HG03196 (cell line): ENCODE data around the gene RUNX1.

Experiments
- ATAC-seq: cut with Tn5 transposase; IDR thresholded peaks from one replicate; pipeline ENCODE4 v1.9.1; 2021; ENCODE audit not compliant: unreplicated experiment

RUNX1 gene

DNA sequence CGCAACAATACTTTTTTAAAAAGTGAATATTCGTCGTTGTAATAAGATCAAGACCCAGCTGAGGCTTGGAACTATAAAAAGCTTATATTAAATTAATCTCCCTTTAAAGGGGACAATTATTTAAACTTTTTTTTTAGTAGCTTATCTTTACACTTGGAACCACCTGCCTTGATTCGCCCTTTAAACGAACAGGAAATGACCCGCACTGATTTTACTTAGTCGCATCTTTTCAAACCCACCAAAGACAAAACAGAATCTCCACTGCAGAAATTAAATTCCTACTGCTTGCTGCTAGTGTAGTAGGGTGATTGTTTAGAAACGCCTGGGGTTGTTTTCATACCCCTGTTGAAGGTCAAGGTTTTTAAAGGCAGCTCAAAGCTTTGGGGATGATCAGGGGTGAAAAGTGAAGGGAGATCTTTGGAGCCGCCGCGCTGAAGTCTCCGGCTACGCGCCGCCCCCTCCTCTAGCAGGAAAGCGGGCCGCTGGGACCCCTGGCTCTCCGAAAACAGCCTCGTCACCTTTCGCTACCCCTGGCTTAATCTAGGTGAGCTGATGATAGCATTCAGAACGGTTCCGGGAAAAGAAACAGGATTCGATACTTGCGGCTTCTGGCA lies 163.4 kb downstream of the RUNX1 start:
- ATAC-seq = no peak

DNA sequence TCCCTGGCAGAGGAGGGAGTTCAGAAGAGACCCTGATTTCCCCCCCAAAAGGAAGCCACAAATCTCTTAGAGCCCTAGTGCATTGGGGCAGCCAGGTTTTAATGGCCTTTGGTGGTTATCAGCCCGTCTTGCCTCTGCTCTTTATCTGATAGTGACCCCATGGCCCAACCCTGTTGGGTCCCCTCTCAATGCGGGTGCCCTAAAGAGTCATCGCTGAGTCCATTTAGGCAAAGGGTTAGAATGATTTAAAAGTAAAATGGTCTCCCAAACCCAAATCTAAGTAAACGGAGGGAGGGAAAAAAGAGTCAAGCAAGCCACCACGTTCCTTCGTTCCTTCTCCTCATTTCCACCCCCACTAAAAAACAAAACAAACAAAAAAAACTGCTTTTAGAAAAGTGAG lies 164.0 kb downstream of the RUNX1 start:
- no peak for ATAC-seq

DNA sequence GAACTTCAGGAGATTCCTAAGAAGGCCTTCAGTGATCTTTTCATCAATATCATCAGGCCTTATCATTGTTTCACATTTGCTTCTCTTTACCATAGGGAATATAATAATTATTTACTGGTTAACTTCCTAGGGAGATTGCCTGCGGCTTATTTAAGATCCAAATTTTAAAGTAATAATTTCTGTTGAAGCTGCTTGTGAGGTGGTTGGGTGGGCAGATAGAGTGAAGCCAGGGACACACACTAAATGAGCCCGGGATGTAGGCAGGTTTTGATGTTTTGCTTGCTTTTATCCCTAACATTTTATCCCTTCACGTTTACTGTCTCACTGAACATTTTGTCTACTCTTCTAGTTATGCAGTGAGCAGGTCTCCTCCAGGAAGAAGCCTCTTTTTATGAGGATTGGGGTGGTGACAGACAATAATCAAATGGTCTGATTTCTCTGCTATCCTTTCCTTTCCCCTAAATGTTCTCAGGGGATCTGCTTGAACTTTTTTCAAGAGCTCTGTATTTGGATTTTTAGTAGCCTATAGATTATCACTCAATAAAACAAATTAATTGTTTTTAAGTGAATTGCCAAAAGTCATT lies 164.7 kb downstream of the RUNX1 start:
- no peak for ATAC-seq

DNA sequence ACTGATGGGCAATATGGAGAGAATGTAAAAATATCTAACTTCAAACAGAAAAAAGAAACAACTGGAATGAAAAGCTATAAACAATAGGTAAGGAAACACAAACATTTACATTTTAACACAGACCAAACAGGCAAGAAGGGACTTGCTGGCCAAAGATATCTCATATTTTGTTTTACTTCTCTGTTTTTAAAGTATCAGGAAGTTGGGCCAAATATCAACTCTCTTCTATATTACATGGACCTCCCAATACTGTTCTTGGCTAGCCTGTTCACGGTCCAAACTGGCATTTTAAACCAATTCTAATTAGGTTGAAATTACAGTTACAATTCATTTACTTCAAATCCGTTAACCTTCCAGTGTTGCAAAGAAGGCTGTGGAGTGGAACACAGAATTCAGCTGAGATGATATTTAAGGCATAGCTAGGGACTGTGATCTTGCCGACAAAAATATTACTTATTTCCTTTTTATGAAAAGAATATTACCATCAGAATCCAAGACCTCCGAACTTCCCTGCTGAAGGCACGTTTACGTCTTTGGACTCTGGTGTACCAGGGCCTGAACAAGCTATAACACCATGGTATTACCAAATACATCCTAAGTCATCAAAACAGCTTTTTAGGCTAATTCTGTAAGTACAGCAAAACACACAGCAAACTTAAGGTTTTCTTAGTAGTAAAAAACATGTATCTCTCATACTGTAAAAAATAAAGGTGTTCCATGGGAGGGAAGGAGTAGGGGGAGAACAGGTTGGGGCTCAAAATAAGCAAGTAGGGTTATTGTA lies 165.4 kb downstream of the RUNX1 start:
- ATAC-seq = no peak

DNA sequence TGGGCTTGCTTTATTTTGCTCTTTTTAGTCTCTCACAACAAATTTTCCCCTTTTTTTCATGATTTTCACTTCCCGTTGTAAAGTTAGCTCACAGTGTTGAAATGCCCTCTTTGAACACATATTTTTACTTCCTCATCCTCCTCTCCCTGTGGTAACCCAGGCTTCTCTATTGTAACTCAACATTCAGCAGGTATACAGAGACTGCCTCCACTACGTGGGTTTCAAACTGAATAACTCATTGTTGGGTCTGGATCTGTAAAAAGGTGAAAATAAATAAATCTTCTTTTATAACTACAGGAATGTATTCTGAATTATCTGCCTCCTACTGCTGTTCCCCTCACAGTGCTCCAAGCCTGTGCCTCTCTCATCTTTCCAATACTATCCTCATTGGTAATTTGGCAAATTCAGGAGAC lies 166.4 kb downstream of the RUNX1 start:
- ATAC-seq = no peak

DNA sequence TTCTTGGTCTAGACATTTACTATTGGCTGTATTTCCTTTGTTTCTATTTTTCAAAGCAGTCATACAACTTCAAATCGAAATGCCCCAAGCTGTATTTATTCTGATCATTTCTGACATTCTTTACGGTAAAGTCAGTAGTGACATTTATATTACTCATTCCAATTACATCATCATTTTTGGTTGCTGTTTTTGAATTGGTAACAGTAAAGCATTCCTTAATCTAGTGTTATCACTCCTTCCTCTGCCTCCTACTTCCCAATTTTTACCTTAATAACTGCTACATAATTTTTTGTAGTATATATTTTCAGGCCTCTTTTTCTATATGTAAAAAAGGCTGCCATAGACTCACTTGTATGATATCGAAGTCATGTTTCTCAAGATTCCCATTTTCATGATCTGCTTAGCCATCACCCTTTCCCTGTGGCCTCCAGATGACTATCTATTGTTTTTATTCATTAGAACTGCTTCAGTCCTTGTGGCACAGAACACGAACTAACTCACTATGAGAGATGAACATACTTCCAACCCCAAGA lies 167.2 kb downstream of the RUNX1 start:
- no peak for ATAC-seq

DNA sequence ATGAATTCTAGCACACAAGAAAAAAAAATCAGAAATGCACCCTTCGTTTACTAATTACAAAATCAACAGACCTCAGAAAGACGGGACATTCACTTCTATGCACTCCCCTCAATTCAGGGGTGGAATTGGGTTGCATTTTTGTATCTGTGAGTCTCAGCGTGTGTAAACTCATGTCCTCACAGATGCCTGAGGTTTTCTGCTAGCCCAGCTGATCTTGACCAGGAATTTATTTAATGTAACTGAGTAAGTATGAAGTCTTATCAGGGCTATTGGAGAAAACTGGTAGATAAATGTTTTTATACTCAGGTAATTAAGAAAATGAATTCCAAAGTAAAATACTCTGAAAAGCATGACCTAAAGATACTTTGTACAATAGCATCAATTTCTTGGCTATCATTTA lies 167.7 kb downstream of the RUNX1 start:
- no peak for ATAC-seq

DNA sequence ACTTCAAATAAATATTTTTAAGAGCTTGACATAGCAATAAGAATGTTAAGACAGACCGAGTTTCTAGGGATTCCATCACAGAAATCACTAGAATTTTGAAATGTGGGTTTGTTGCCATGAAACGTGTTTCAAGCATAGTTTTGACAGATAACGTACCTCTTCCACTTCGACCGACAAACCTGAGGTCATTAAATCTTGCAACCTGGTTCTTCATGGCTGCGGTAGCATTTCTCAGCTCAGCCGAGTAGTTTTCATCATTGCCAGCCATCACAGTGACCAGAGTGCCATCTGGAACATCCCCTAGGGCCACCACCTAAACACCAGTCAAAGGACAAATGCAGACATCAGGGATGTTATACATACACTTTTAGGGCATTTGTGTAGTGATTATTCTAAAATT lies 168.7 kb downstream of the RUNX1 start:
- no peak for ATAC-seq

DNA sequence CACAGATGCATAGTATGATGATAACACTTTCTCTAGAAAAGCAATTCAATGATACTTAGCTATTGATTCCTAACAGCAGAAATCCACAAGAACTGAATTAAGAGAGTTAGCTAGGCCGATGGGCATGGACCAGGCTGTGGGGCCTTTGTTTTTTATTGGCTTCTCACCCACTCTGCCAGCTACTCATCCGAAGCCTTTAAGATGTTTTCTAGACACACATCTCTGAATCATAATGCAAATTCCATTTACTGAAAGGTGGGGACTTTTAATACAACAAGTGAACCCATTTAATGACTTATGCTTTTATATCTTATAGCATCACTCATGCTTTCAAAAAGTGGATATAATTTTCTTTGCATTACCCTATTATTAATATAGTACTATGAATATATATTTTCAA lies 170.2 kb downstream of the RUNX1 start:
- ATAC-seq = no peak

DNA sequence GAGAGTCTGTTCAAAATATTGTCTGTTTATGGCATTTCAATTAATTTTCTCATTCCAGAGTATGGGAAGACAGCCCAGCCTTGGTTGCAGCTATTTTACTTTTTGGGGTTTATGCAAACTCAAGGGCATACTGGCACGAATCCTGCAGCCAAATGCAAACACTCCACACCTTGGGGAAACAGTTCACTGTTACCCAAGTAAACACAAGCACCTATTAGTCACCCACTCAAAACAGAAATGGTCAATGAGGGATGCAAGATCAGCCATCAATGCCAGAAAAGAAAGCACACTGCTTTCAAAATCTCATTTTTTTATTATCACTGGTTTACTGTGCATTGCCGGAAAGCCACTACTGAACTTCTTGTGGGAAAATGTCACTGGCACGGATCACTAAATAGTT lies 170.6 kb downstream of the RUNX1 start:
- no peak for ATAC-seq

DNA sequence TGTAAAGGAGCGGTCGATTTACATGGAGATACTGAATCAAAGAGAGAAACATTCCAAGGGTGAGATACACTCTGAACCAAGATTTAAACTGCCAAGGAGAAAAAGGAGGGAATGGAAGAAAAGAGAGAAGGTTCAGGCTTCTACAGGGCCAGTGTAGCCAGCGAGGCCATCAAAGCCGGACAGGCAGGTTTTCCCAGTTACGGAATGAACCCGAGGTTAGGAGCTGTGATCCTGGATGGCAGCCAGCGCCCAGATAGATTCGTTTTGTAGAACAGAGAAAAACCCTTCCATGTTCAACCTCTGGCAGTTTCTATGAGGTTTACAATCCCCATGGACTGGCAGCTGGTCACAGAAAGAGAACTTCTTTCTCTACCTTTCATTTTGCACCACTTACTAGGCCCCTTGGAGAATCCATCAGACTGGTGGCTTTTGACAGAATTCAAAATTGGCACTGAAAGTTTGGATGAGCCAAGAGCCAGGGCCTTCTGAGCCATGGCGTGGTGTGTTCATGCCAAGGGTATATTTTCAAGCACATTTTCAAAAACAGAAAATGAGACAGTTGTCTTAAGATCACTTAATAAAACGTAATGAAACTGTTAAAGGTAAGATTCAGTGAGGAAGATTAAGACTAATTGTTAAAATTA lies 171.5 kb downstream of the RUNX1 start:
- no peak for ATAC-seq

DNA sequence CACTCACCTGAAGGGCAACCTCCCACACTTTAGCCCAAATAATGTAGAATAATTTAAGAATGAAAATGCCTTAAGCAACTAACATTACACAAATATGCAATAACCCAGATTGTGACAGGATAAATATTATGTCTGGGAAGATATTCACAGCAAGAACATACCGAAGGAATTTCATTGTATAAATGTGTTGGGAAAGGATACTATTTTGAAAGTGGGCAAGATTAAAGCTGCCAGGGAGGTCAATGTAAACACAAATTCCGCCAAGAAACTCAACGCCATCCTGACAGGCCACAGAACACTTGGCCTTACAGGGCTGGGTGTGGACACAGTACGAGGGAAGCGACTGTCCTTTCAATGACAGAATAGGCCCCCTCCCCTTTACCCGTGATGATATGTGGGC lies 173.3 kb downstream of the RUNX1 start:
- ATAC-seq = no peak

DNA sequence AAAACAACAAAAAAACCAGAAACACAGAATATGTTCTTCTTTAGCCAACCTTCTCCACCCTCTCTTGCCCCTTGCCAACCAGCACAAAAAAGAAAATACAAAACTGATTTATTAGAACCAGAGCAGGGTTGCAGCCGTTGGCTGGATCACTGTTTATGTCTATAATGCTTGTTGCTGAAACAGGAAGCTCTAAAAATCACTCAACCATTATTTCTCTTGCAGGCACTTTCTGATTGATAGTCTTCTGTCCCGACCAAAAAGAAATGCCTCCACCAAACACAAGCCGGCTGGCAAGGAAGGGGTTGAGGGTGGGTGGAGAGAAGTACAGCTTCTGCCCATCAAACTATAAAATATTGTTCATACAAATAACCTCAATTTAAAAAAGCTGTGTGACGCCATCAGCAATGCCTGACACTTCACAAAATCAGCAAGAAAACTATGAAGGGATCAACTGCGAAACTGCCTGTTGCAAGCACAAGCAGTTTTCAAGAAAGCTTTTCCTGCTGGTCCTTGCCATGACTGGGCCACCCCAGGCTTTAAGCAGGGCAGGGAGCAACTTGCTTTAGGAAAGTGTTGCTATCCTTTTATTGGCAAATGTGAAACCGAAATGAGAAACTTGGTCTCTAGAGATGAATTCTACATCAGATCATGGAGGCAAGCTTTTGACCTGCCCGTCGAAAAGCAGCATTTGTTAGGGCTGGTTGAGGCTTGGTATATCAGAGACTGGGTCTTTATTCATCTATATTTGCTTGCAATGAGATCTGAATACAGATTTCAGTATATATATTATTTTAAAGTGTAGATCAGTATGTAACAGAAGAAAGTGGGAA lies 174.2 kb downstream of the RUNX1 start:
- no peak for ATAC-seq

DNA sequence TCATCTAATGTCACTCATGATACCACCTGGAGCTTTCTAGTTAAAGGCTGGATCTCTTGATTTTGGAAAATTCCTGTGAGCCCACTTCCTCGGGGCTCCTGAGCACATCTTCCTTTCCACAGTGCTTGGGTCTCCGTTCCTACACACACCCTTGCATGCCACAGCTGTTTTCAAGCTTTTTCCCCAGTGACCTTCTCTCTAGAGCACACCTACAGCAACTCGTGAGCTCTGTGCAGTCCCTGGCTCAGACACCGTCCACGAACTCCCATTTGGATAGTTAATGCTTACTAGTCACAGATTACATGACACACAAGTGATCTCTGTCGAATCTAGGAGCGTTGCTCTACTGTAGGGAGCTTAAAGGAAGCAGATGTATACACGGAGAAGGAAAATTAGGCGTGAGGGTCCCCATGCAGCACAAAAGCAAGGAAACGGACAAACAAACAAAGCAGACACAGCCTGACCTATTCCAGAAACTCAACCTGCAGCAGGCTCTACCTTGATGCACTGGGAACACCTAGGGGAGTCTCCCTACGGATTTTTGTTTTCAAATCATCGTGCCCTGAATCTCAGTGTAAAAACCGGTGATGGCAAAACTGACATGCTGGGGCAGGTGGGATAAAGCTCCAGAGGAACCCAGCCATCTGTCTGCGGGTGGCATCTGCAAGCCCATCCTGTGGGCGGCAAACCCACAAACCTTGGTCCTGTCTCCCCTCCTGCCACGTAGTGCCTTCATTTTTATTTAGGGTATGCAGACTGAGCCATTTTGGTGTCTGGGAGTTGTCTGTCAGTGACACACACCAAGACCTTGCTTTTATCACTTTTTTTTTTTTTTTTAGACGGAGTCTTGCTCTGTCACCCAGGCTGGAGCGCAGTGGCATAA lies 177.8 kb downstream of the RUNX1 start:
- ATAC-seq = no peak

DNA sequence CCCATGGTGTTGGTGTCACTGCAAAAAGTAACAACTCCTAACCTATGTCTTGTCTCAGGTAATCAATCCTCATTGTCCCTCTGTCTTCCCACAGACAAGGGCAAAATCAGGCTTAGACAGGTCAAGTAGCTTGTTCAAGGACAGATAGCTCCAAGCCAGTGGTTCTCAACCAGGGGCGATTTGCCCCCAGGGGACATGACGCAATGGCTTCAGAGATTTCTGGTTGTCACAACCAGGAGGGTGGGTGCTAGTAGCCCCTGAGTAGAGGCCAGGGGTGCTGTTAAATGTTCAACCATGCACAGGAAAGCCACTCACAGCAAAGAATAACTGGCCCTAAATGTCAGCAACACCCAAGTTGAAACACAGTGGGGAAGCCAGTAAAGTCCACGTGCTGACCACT lies 178.9 kb downstream of the RUNX1 start:
- no peak for ATAC-seq

DNA sequence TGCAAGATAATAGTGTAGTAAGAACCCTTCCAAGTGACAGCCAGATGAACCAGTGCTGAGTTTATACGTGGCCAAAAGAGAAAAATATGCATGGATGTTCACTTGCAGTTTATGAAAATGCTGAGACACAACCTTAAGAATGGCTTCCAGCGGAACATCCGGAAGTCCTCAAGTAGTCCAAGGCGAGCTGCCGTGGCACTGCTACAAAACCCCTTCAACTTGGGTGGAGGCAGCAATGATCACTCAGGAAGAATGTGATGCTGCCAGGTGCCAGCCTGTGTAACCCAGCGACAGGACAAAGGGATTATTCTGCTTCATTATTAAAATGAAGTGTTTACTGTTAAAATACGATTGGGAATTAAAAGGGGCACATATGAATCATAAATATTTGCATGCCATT lies 179.6 kb downstream of the RUNX1 start:
- no peak for ATAC-seq

DNA sequence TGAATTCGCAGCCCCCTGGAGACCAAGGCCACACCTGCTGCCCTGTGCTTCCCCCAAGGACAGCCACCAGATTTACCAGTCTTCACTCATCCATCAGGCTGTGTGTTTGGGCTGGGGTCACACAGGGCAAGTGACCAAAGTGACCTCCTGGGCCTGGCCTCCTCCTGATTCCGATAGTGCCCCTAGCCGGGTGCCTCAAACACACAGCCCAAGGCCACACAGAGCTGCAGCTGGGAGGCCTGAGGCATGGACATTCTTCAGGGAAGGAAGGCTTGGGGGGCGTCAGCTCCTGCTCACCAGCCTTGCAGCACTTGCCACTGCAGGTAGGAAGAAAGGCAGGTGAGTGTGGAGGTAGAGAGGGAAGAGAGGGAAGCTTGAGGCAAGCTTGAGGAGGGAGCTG lies 181.3 kb downstream of the RUNX1 start:
- no peak for ATAC-seq

DNA sequence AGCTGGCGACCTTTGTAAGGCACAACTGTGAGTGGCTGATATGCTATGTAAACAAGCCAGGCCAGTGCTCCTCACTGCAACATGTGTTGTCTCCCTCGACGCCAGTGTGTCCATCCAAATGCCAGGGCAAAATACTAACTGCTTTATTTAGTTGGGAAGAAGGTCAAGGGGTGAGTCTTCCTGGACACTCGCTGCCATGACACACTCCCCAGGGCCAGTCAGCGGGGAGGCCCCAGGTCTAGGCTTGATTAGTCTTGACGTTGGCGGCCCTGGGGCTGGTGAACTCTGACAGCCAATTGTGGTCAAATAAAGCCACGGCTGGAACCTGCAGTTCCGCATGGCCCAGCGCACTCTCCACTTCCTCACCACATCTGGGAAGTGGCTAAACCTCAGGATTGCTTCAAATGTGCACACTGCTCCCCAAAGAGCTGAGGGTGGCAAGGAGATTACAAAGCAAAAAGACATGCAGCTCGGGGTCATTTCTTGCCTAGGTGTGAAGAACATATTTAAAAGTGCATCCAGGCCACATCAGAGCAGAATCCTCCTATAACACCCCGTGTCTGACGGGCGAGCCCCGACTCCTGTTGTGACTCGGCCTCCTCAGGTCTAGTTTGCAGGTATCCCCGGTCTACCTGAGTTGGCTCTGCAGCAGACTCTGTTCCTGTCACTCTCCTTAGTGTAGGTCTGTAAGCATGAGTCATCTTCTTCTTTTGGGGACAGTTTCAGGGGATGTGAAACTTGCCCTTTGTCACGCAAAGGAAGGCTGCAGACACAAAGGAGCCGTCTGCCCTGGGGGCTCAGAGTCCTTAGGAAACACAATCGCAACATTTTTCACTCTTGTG lies 183.5 kb downstream of the RUNX1 start:
- peak; percentile 87 for ATAC-seq
